EL (cell line): ENCODE measurements around the gene CYB5A.

Experiments
- DNase-seq: peaks from one replicate; pipeline ENCODE4 v3.0.0-alpha.2; 2016

Gene CYB5A

GRCh38 chr18:74275736-74276135 is 16.0 kb downstream of the CYB5A start:
- DNase-seq, result no peak

- DNase-seq, result no peak
Observed at GRCh38 chr18:74274700-74275099, 17.1 kb downstream of the CYB5A start.

- DNase-seq, result no peak
Observed at GRCh38 chr18:74273394-74273793, 18.4 kb downstream of the CYB5A start.

GRCh38 chr18:74271635-74272034 is 20.1 kb downstream of the CYB5A start:
- DNase-seq, result no peak

- no peak for DNase-seq
Observed at GRCh38 chr18:74268933-74269620, 22.7 kb downstream of the CYB5A start.

- no peak for DNase-seq
Observed at GRCh38 chr18:74268175-74268574, 23.6 kb downstream of the CYB5A start.

- DNase-seq, result peak; percentile 31
Observed at GRCh38 chr18:74266161-74266560, 25.6 kb downstream of the CYB5A start.

- DNase-seq, result no peak
Observed at GRCh38 chr18:74265546-74266098, 26.1 kb downstream of the CYB5A start.

GRCh38 chr18:74264303-74265020 is 27.3 kb downstream of the CYB5A start:
- DNase-seq, result no peak

- no peak for DNase-seq
Observed at GRCh38 chr18:74261053-74261713, 30.6 kb downstream of the CYB5A start.

- DNase-seq, result no peak
Observed at GRCh38 chr18:74259347-74259746, 32.4 kb downstream of the CYB5A start.

GRCh38 chr18:74257083-74257482 is 34.7 kb downstream of the CYB5A start:
- no peak for DNase-seq

GRCh38 chr18:74256190-74256589 is 35.6 kb downstream of the CYB5A start:
- DNase-seq, result no peak

GRCh38 chr18:74255131-74255616 is 36.6 kb downstream of the CYB5A start:
- DNase-seq, result peak; percentile 4

- peak; percentile 44 for DNase-seq
Observed at GRCh38 chr18:74252039-74252395, 39.7 kb downstream of the CYB5A start.

- DNase-seq, result peak; percentile 76
Observed at GRCh38 chr18:74251297-74252038, 40.3 kb downstream of the CYB5A start.

GRCh38 chr18:74250131-74250530 is 41.6 kb downstream of the CYB5A start:
- no peak for DNase-seq

GRCh38 chr18:74249181-74249968 is 42.4 kb downstream of the CYB5A start:
- peak; percentile 90 for DNase-seq

GRCh38 chr18:74248595-74248994 is 43.2 kb downstream of the CYB5A start:
- DNase-seq, result no peak

- no peak for DNase-seq
Observed at GRCh38 chr18:74248189-74248588, 43.6 kb downstream of the CYB5A start.

GRCh38 chr18:74244554-74244953 is 47.2 kb downstream of the CYB5A start:
- no peak for DNase-seq

- DNase-seq, result no peak
Observed at GRCh38 chr18:74243127-74243526, 48.6 kb downstream of the CYB5A start.
